Endothelial cell (in vitro differentiated cells): Measurements from ENCODE around the gene GPD2. TPM values are rescaled to one million over a fixed set of nuclear protein-coding genes. Genes with fewer than 3 reads are reported as not detected.

Experiments used
- DNase-seq: peaks from one replicate; pipeline ENCODE4 v3.0.0; 2021; ENCODE audit warnings: low spot score
- H3K27ac Mint-ChIP-seq: one replicate; pipeline ENCODE4 v1.8.0; 2021; ENCODE audit warnings: mixed read lengths, inconsistent platforms; ENCODE audit not compliant: unreplicated experiment
- H3K27me3 Mint-ChIP-seq: one replicate; pipeline ENCODE4 v1.8.0; 2021; ENCODE audit warnings: mild to moderate bottlenecking, moderate library complexity, mixed read lengths, inconsistent platforms; ENCODE audit not compliant: unreplicated experiment
- H3K36me3 Mint-ChIP-seq: one replicate; pipeline ENCODE4 v1.8.0; 2021; ENCODE audit warnings: mild to moderate bottlenecking, low read depth, mixed read lengths, inconsistent platforms; ENCODE audit not compliant: unreplicated experiment
- H3K4me1 Mint-ChIP-seq: one replicate; pipeline ENCODE4 v1.8.0; 2021; ENCODE audit warnings: mild to moderate bottlenecking, mixed read lengths, inconsistent platforms; ENCODE audit not compliant: unreplicated experiment
- H3K4me3 Mint-ChIP-seq: one replicate; pipeline ENCODE4 v1.8.0; 2021; ENCODE audit warnings: mild to moderate bottlenecking, mixed read lengths, inconsistent platforms; ENCODE audit not compliant: unreplicated experiment
- H3K9me3 Mint-ChIP-seq: one replicate; pipeline ENCODE4 v1.8.0; 2021; ENCODE audit warnings: mixed read lengths, inconsistent platforms; ENCODE audit not compliant: unreplicated experiment
- CTCF ChIP-seq: fragments of 200-600 bp; sonication (generic); IDR thresholded peaks from one replicate; pipeline ENCODE4 v1.5.0; 2021; ENCODE audit warnings: antibody characterized with exemption; ENCODE audit not compliant: unreplicated experiment
- long read RNA-seq: library from polyadenylated mRNA; unstranded; transcript quantifications from one replicate; pipeline ENCODE4 v2.0.0, GENCODE V29; 2020; ENCODE audit not compliant: unreplicated experiment
- total RNA-seq: library from RNA; stranded (reverse); fragmentation: NEBNext Ultra II Directional; extraction: Animal tissue kit (Norgen Biotek cat#: 25700); gene quantifications from one replicate; pipeline ENCODE4 v1.2.1, GENCODE V29; 2021; ENCODE audit not compliant: unreplicated experiment

The GPD2 gene
- total RNA-seq = 38.3 TPM
- long read RNA-seq, partial matches to known transcripts = 1 of 1 reads
- long read RNA-seq, other reads (novel, unspliced or antisense) = 0 of 1 reads

GRCh38 chr2:156435718-156436496, at the start of gene GPD2:
TSS of gene GPD2 (plus strand) at chr2:156436379. CDS start at chr2:156476106, 39,727 bp downstream.
- Mint-ChIP-seq H3K4me1 (peaks cover 39% of the 10 kb centered on the region), H3K4me3 (peak within 1 kb of the TSS; percentile 91), H3K27me3 (peaks cover 8% of the 10 kb centered on the region), H3K36me3 (no peaks in the 10 kb centered on the region), H3K27ac (peak within 1 kb of the TSS; percentile 87), H3K9me3 (no peaks in the 10 kb centered on the region)
- no peak for TF ChIP-seq CTCF
- peak; percentile 88 for DNase-seq

GRCh38 chr2:156394033-156394741, 42.0 kb upstream of the GPD2 start:
- no peak for DNase-seq
- no peaks in the 10 kb centered on the region for H3K9me3 Mint-ChIP-seq
- H3K4me3 Mint-ChIP-seq = no peak overlapping the region
- TF ChIP-seq CTCF = no peak
- no peak overlapping the region for H3K27ac Mint-ChIP-seq
- no peaks in the 10 kb centered on the region for H3K4me1 Mint-ChIP-seq
- no peaks in the 10 kb centered on the region for H3K36me3 Mint-ChIP-seq
- H3K27me3 Mint-ChIP-seq = peaks cover 6% of the 10 kb centered on the region

- no peaks in the 10 kb centered on the region for H3K9me3 Mint-ChIP-seq
Measured at GRCh38 chr2:156396126-156396525, 40.1 kb upstream of the GPD2 start.

GRCh38 chr2:156397229-156397628, 39.0 kb upstream of the GPD2 start:
- Mint-ChIP-seq H3K4me3 (no peak overlapping the region), H3K27ac (no peak overlapping the region), H3K27me3 (peaks cover 19% of the 10 kb centered on the region), H3K4me1 (peaks cover 6% of the 10 kb centered on the region), H3K9me3 (no peaks in the 10 kb centered on the region), H3K36me3 (peaks cover 7% of the 10 kb centered on the region)
- DNase-seq = no peak
- no peak for TF ChIP-seq CTCF

More at GRCh38 chr2:156396126-156396525, 40.1 kb upstream of the GPD2 start:
- peaks cover 7% of the 10 kb centered on the region for H3K36me3 Mint-ChIP-seq
- no peak for DNase-seq
- TF ChIP-seq CTCF = no peak
- peaks cover 6% of the 10 kb centered on the region for H3K4me1 Mint-ChIP-seq
- no peak overlapping the region for H3K27ac Mint-ChIP-seq
- peaks cover 19% of the 10 kb centered on the region for H3K27me3 Mint-ChIP-seq
- no peak overlapping the region for H3K4me3 Mint-ChIP-seq
